Measurements from ENCODE around the gene HUNK.
A peak's percentile ranks its signal among the peaks of the same experiment; 100 is the strongest.
"Not testable (repeated sequence)": the region's sequence is repeated elsewhere in the genome, so short reads cannot be mapped to it uniquely, and the experiment has no call there.

Gene HUNK

GRCh38 chr21:32007456-32007855 is 134.6 kb downstream of the HUNK start:
- peak; percentile 27 for DNase-seq

- no peak for DNase-seq
Observed at GRCh38 chr21:32008714-32009113, 135.9 kb downstream of the HUNK start.

GRCh38 chr21:32009263-32009662 is 136.4 kb downstream of the HUNK start:
- no peak for DNase-seq

GRCh38 chr21:32015461-32016139 is 142.8 kb downstream of the HUNK start:
- DNase-seq: no peak

GRCh38 chr21:32018381-32018780 is 145.6 kb downstream of the HUNK start:
- no peak for DNase-seq

GRCh38 chr21:32020564-32020963 is 147.7 kb downstream of the HUNK start:
- no peak for DNase-seq

GRCh38 chr21:32021319-32021994 is 148.6 kb downstream of the HUNK start:
- no peak for DNase-seq

- DNase-seq: no peak
Observed at GRCh38 chr21:32022146-32022545, 149.3 kb downstream of the HUNK start.

- no peak for DNase-seq
Observed at GRCh38 chr21:32030146-32030652, 157.4 kb downstream of the HUNK start.

GRCh38 chr21:32034850-32035249 is 162.0 kb downstream of the HUNK start:
- no peak for DNase-seq

GRCh38 chr21:32035617-32036016 is 162.8 kb downstream of the HUNK start:
- no peak for DNase-seq

GRCh38 chr21:32036756-32037155 is 163.9 kb downstream of the HUNK start:
- DNase-seq: no peak

- not testable (repeated sequence) for DNase-seq
Observed at GRCh38 chr21:32038751-32039150, 165.9 kb downstream of the HUNK start.

GRCh38 chr21:32043458-32043857 is 170.6 kb downstream of the HUNK start:
- no peak for DNase-seq

- DNase-seq: no peak
Observed at GRCh38 chr21:32044205-32045180, 171.7 kb downstream of the HUNK start.

GRCh38 chr21:32046191-32046590 is 173.4 kb downstream of the HUNK start:
- no peak for DNase-seq

- no peak for DNase-seq
Observed at GRCh38 chr21:32048353-32048752, 175.5 kb downstream of the HUNK start.
